HEK293T (cell line): ENCODE data around the gene IL2RA.

Experiments
- ARNT ChIP-seq: fragments of 450-650 bp; IDR thresholded peaks from 2 replicates; pipeline ENCODE4 v1.6.1; 2017; ENCODE audit warnings: mild to moderate bottlenecking
- BHLHE40 ChIP-seq: fragments of 450-650 bp; IDR thresholded peaks from 2 replicates; pipeline ENCODE4 v1.6.1; 2016; ENCODE audit warnings: mild to moderate bottlenecking, moderate library complexity, borderline replicate concordance
- ELF4 ChIP-seq: fragments of 450-650 bp; IDR thresholded peaks from 2 replicates; pipeline ENCODE4 v1.6.1; 2017; ENCODE audit warnings: antibody characterized with exemption
- FOXA1 ChIP-seq: fragments of 450-650 bp; IDR thresholded peaks from 2 replicates; pipeline ENCODE4 v1.6.1; 2016; ENCODE audit warnings: mild to moderate bottlenecking
- FOXK2 ChIP-seq: fragments of 450-650 bp; IDR thresholded peaks from 2 replicates; pipeline ENCODE4 v1.6.1; 2016; ENCODE audit warnings: mild to moderate bottlenecking
- FOXM1 ChIP-seq: fragments of 450-650 bp; IDR thresholded peaks from 2 replicates; pipeline ENCODE4 v1.6.1; 2017; ENCODE audit warnings: mild to moderate bottlenecking, borderline replicate concordance
- HDGF ChIP-seq: fragments of 450-650 bp; IDR thresholded peaks from 2 replicates; pipeline ENCODE4 v1.6.1; 2017; ENCODE audit warnings: antibody characterized with exemption, borderline replicate concordance
- LEF1 ChIP-seq: fragments of 450-650 bp; IDR thresholded peaks from 2 replicates; pipeline ENCODE4 v1.6.1; 2017; ENCODE audit warnings: mild to moderate bottlenecking, borderline replicate concordance
- NFRKB ChIP-seq: fragments of 450-650 bp; IDR thresholded peaks from 2 replicates; pipeline ENCODE4 v1.6.1; 2016; ENCODE audit warnings: mild to moderate bottlenecking, moderate library complexity
- PKNOX1 ChIP-seq: fragments of 450-650 bp; IDR thresholded peaks from 2 replicates; pipeline ENCODE4 v1.6.1; 2016
- SP1 ChIP-seq: fragments of 450-650 bp; IDR thresholded peaks from 2 replicates; pipeline ENCODE4 v1.6.1; 2017
- SUZ12 ChIP-seq: fragments of 450-650 bp; IDR thresholded peaks from 2 replicates; pipeline ENCODE4 v1.6.1; 2016; ENCODE audit warnings: mild to moderate bottlenecking
- TARDBP ChIP-seq: fragments of 450-650 bp; IDR thresholded peaks from 2 replicates; pipeline ENCODE4 v1.6.1; 2016
- ZNF384 ChIP-seq: fragments of 450-650 bp; IDR thresholded peaks from 2 replicates; pipeline ENCODE4 v1.6.1; 2016

- TF ChIP-seq HDGF (no peak), ARNT (no peak), ELF4 (no peak), TARDBP (no peak), SP1 (no peak), BHLHE40 (no peak), NFRKB (no peak), FOXK2 (no peak), LEF1 (no peak), ZNF384 (no peak), FOXA1 (no peak), PKNOX1 (no peak), SUZ12 (no peak), FOXM1 (no peak)
Measured at GRCh38 chr10:6038071-6038631, 24.0 kb downstream of the IL2RA start.
